BJ (cell line): ENCODE data around the gene ESRRA. TPM values are rescaled to one million over a fixed set of nuclear protein-coding genes. Genes with fewer than 3 reads are reported as not detected.

Experiments
- CTCF ChIA-PET: fragments of 350-600 bp; formaldehyde crosslinking; extraction: SDS; loops from one replicate; lab custom pipeline; 2021; ENCODE audit warnings: antibody characterized with exemption, inconsistent platforms; lab: Yijun Ruan, JAX
- POLR2A ChIA-PET: fragments of 300-600 bp; sonication (Branson Sonifier 250); formaldehyde crosslinking; extraction: SDS; loops from one replicate; lab custom pipeline; 2021; ENCODE audit warnings: antibody characterized with exemption; lab: Charles Lee
- DNase-seq: peaks from one replicate; pipeline ENCODE4 v3.0.0-alpha.2; 2011; ENCODE audit warnings: low read depth
- H3K27me3 ChIP-seq: 2 replicates; pipeline ENCODE4 v1.6.0; 2011; ENCODE audit warnings: low read length; ENCODE audit not compliant: control insufficient read depth, insufficient read depth
- H3K36me3 ChIP-seq: 2 replicates; pipeline ENCODE4 v1.5.1; 2011; ENCODE audit warnings: low read length; ENCODE audit not compliant: control insufficient read depth, insufficient read depth
- H3K4me3 ChIP-seq: 2 replicates; pipeline ENCODE4 v1.5.1; 2011; ENCODE audit warnings: low read depth, mild to moderate bottlenecking, control low read depth, low read length
- CTCF ChIP-seq: IDR thresholded peaks from 2 replicates; pipeline ENCODE4 v1.5.1; 2011; ENCODE audit warnings: low read depth, mild to moderate bottlenecking, control low read depth, inconsistent platforms, low read length, moderate library complexity; ENCODE audit not compliant: insufficient read depth
- polyA plus RNA-seq: library from polyadenylated mRNA; depleted of rRNA; stranded (reverse); fragments of >200 nt; gene quantifications from 2 replicates; pipeline ENCODE4 v1.2.3, GENCODE V29; 2011

The ESRRA gene
- polyA plus RNA-seq, 1 experiment: 17.4 TPM

- H3K36me3 ChIP-seq: peaks cover 15% of the 10 kb centered on the region
- H3K4me3 ChIP-seq: no peak overlapping the region
- ChIA-PET CTCF (interaction anchor here (0.8 to 1.6 kb wide), 5 partner anchors 9 to 32 kb away, joined by 3 to 5 read pairs (median 3); no protein-coding TSS in a partner anchor), POLR2A (interaction anchor here (0.7 kb wide), 1 partner anchor 18 kb away, joined by 10 read pairs; no protein-coding TSS in a partner anchor)
- H3K27me3 ChIP-seq: no peaks in the 10 kb centered on the region
- no peak for TF ChIP-seq CTCF
- DNase-seq: no peak
These were observed 19.6 kb downstream of the ESRRA start for GRCh38 chr11:64324692-64325469.

- no peak overlapping the region for H3K4me3 ChIP-seq
- POLR2A ChIA-PET: no interaction called here
- CTCF ChIA-PET: interaction anchor here (0.8 to 0.9 kb wide), 2 partner anchors 14 to 23 kb away, joined by 3 read pairs; no protein-coding TSS in a partner anchor
- H3K36me3 ChIP-seq: peaks cover 6% of the 10 kb centered on the region
- TF ChIP-seq CTCF: no peak
- DNase-seq: no peak
- H3K27me3 ChIP-seq: no peaks in the 10 kb centered on the region
These were observed 22.1 kb downstream of the ESRRA start for GRCh38 chr11:64327375-64327774.

GRCh38 chr11:64327993-64328392 lies 22.7 kb downstream of the ESRRA start:
- CTCF ChIA-PET: no interaction called here
- Histone ChIP-seq H3K27me3 (no peaks in the 10 kb centered on the region), H3K36me3 (peaks cover 2% of the 10 kb centered on the region; the same call in 1 of the 2 replicates), H3K4me3 (no peak overlapping the region)
- POLR2A ChIA-PET: no interaction called here
- DNase-seq: no peak
- no peak for TF ChIP-seq CTCF

- Histone ChIP-seq H3K4me3 (no peak overlapping the region), H3K36me3 (no peaks in the 10 kb centered on the region), H3K27me3 (no peaks in the 10 kb centered on the region)
- no peak for DNase-seq
- ChIA-PET POLR2A (no interaction called here), CTCF (interaction anchor here (0.8 to 3.1 kb wide), 12 partner anchors 8 to 126 kb away, joined by 3 to 28 read pairs (median 5); partner anchors contain the start of genes CCDC88B and PLCB3)
- TF ChIP-seq CTCF: no peak
These were observed 25.6 kb downstream of the ESRRA start for GRCh38 chr11:64330888-64331287.
